Left lung (tissue), 10 donors: ENCODE data around the gene ACKR1. TPM values are rescaled to one million over a fixed set of nuclear protein-coding genes. Genes with fewer than 3 reads are reported as not detected.
A peak's percentile ranks its signal among the peaks of the same experiment; 100 is the strongest.

Experiments used
- ATAC-seq: fragments of 200-7000 bp; cut with Tn5 transposase; one replicate; pipeline ENCODE4 v1.9.1; 2020; ENCODE audit warnings: moderate library complexity
- DNase-seq, 4 donors: peaks; one replicate each; pipeline ENCODE4 v3.0.0-alpha.2; 2013 to 2020
- H3K27ac ChIP-seq, 2 donors: fragments of 200-600 bp; sonication (generic) in 1 of 2; one replicate each; pipeline versions ENCODE4 v1.5.0 to v1.8.0; 2020 to 2021
- H3K27me3 ChIP-seq, 2 donors: fragments of 200-600 bp; sonication (generic) in 1 of 2; one replicate each; pipeline versions ENCODE4 v1.5.0 to v1.8.0; 2020 to 2021
- H3K36me3 ChIP-seq, 2 donors: fragments of 200-600 bp; sonication (generic) in 1 of 2; one replicate each; pipeline versions ENCODE4 v1.5.0 to v1.8.0; 2020 to 2021
- H3K4me1 ChIP-seq, 2 donors: fragments of 200-600 bp; one replicate each; pipeline ENCODE4 v1.8.0; 2021
- H3K4me3 ChIP-seq, 2 donors: fragments of 200-600 bp; sonication (generic) in 1 of 2; one replicate each; pipeline versions ENCODE4 v1.5.0 to v1.8.0; 2020 to 2021; ENCODE audit warnings: mild to moderate bottlenecking in 1 of 2
- H3K9me3 ChIP-seq, 2 donors: fragments of 200-600 bp; sonication (generic) in 1 of 2; one replicate each; pipeline versions ENCODE4 v1.5.0 to v1.8.0; 2020 to 2021
- CTCF ChIP-seq, 2 donors: fragments of 200-600 bp; sonication (generic) in 1 of 2; IDR thresholded peaks; one replicate each; pipeline versions ENCODE4 v1.5.0 to v1.8.0; 2021; ENCODE audit warnings: antibody characterized with exemption in 2 of 2
- intact Hi-C, 2 donors: fragments of 100-400 bp; cut with DNase I; formaldehyde crosslinking; loops; one replicate each; pipeline versions ENCODE4 v1.11.2 to v1.14.2; 2022
- polyA plus RNA-seq, 6 donors: library from polyadenylated mRNA; unstranded; fragments of 120-200 nt; gene quantifications; one replicate each; pipeline ENCODE4 v1.2.1, GENCODE V29; 2013; ENCODE audit not compliant: insufficient read length in 6 of 6
- total RNA-seq, 2 donors: library from RNA; stranded (reverse); fragmentation: NEBNext Ultra II Directional; extraction: Animal tissue kit (Norgen Biotek cat#: 25700); gene quantifications; one replicate each; pipeline ENCODE4 v1.2.1, GENCODE V29; 2021
- donor health status: DM: no; HTN: yes; CAD: no.
- donor health status: DM: no; HTN: no; CAD: no.

The ACKR1 gene
- total and polyA plus RNA-seq, 8 donors, result 3.6 to 65.3 (median 4.8) TPM

DNA sequence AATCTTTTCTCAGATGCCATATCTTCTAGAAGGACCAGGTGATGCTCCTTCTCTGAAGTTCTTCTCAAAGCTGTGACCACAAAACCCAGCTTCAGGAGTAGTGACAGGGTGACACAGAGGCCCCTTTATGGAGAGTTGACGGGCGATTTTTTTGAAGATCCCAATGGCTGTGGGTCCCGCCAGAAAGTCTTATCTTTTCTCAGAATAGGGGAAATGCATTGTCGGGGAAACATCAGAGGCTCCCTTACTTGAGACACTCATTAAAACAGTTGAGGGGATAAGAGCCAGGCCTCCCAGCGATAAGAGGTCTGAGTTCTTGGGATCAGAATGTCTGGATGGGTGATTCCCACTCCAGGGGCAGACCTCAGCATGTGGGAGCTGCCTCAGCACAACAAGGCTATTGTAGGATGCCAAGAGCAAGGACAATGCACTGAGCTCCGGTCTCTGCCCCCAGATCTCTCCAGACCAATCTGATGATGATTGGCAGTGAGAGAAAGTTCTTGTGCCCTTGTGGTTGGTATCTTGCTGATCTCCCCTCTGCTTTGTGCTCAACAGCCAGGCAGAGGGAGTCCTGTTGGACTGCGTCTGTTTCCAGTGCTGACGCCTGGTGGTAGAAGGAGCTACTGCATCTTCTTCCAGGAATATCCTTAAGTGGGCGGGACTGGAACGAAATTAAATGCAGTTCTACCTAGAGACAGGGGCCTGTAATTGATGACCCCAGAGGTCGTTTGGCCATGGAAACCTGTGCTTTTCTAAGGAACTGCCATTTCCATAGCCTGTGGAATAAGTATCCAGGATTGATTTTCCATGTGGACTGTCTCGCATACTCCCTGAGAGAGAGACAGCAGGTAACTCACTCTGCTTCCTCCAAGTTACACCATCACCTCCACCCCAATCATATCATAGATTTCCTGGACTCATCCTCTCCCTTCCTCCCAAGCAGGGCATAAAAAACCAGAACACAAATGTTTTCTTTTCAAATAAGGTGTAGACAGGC is 6.8 kb upstream of the ACKR1 start:
- Histone ChIP-seq H3K27ac (no peak overlapping the region), H3K27me3 (peaks cover 0 to 13% of the 10 kb centered on the region in 2 donors), H3K9me3 (no peaks in the 10 kb centered on the region), H3K4me3 (no peak overlapping the region), H3K36me3 (no peaks in the 10 kb centered on the region), H3K4me1 (peaks cover 0 to 2% of the 10 kb centered on the region in 2 donors)
- ATAC-seq, result peak; percentile 95
- peak in 2 of 4 donors; percentile 56 to 77 for DNase-seq
- peak; percentile 77 to 82 for TF ChIP-seq CTCF (IDR thresholded peaks at IDR 0.05)
- intact Hi-C loops, result loop anchor here in 1 of 2 donors (5.0 kb wide), 1 partner anchor 36 kb away; no protein-coding TSS in a partner anchor

DNA sequence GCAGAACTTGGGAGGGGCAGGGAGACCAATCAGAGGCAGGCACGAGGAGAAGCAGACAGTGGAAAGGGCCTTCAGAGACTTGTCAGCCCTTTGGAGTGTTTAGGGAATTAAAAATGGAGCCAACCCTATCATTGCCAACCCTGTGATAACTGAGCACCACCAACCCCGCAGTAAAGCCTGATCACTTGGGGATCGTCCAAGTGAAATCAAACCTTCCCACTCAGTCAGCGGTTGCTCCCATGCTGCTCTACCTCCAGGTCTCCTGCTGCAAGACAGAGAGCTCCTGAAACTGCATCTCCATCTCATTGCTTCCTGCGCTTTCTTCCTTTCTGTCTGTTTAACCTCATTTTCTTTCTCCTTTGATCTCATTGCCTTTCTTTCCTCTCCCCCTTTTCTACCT is 4.8 kb upstream of the ACKR1 start:
- H3K27me3 ChIP-seq, result peaks cover 0 to 14% of the 10 kb centered on the region in 2 donors
- intact Hi-C loops, result loop anchor here in 1 of 2 donors (5.0 kb wide), 1 partner anchor 38 kb away; no protein-coding TSS in a partner anchor
- no peaks in the 10 kb centered on the region for H3K36me3 ChIP-seq
- H3K9me3 ChIP-seq, result no peaks in the 10 kb centered on the region
- H3K4me1 ChIP-seq, result peaks cover 0 to 2% of the 10 kb centered on the region in 2 donors
- no peak for ATAC-seq
- H3K27ac ChIP-seq, result no peak overlapping the region
- no peak overlapping the region for H3K4me3 ChIP-seq
- no peak for DNase-seq
- no peak for TF ChIP-seq CTCF (IDR thresholded peaks at IDR 0.05)

DNA sequence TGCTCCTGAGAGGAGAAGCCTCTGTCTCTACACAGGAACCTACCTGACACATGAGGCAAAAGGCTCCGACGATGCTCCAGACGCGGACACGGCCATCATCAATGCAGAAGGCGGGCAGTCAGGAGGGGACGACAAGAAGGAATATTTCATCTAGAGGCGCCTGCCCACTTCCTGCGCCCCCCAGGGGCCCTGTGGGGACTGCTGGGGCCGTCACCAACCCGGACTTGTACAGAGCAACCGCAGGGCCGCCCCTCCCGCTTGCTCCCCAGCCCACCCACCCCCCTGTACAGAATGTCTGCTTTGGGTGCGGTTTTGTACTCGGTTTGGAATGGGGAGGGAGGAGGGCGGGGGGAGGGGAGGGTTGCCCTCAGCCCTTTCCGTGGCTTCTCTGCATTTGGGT is 3.9 kb upstream of the ACKR1 start:
- no peak overlapping the region for H3K4me3 ChIP-seq
- no peak overlapping the region for H3K27ac ChIP-seq
- no peak for DNase-seq
- no peak for ATAC-seq
- no peak for TF ChIP-seq CTCF (IDR thresholded peaks at IDR 0.05)
- H3K36me3 ChIP-seq, result no peaks in the 10 kb centered on the region
- peaks cover 0 to 23% of the 10 kb centered on the region in 2 donors for H3K27me3 ChIP-seq
- no peaks in the 10 kb centered on the region for H3K9me3 ChIP-seq
- peaks cover 0 to 2% of the 10 kb centered on the region in 2 donors for H3K4me1 ChIP-seq
- intact Hi-C loops, result no loop called here

DNA sequence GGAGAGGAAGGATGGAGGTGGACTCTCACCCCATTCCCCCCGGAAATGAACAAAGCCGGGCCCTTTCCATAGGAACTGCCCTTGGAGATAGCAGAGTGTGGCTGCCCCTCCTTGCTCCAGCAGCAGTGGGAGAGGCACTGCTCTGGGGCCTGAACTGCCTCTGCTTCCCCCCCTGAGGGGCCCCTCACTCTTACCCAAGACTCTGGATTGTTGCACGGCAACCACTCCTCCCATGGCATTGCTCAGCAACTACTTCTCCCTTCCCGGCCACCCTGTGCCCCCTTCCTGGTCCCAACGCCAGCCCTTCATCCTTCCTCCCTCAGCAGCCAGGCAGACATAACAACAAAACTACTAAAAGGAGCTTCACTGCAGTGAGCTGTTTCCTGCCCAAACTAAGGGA is 3.0 kb upstream of the ACKR1 start:
- H3K36me3 ChIP-seq, result no peaks in the 10 kb centered on the region
- H3K4me3 ChIP-seq, result no peak overlapping the region
- H3K27ac ChIP-seq, result no peak overlapping the region
- H3K27me3 ChIP-seq, result peaks cover 0 to 23% of the 10 kb centered on the region in 2 donors
- no peaks in the 10 kb centered on the region for H3K9me3 ChIP-seq
- intact Hi-C loops, result no loop called here
- TF ChIP-seq CTCF (IDR thresholded peaks at IDR 0.05), result no peak
- ATAC-seq (no peak), DNase-seq (peak in 1 of 4 donors; percentile 6)
- peaks cover 0 to 2% of the 10 kb centered on the region in 2 donors for H3K4me1 ChIP-seq

GRCh38 chr1:159203610-159204009 is 1.1 kb upstream of the ACKR1 start:
- Histone ChIP-seq H3K27ac (no peak overlapping the region), H3K27me3 (peaks cover 0 to 36% of the 10 kb centered on the region in 2 donors), H3K4me1 (peaks cover 0 to 2% of the 10 kb centered on the region in 2 donors), H3K9me3 (no peaks in the 10 kb centered on the region), H3K36me3 (no peaks in the 10 kb centered on the region), H3K4me3 (no peak overlapping the region)
- DNase-seq (no peak), ATAC-seq (no peak)
- no peak for TF ChIP-seq CTCF (IDR thresholded peaks at IDR 0.05)
- intact Hi-C loops, result no loop called here
